ENCODE data around the gene TAF1B. TPM values are rescaled to one million over a fixed set of nuclear protein-coding genes. Genes with fewer than 3 reads are reported as not detected.

The TAF1B gene
- total RNA-seq, 1 donor from 2014 or later = 31.2 TPM

GRCh38 chr2:9982891-9983290, 139.6 kb downstream of the TAF1B start:
- no peak for DNase-seq (ENCODE audit: low spot score)

GRCh38 chr2:9983401-9984216, 140.3 kb downstream of the TAF1B start:
- DNase-seq (ENCODE audit: low spot score) = no peak

Other genes with a start within 250 kb of the TAF1B start
- 183 TPM for gene YWHAQ, start 212.5 kb upstream of the TAF1B start, total RNA-seq
- 18.0 TPM for gene GRHL1, start 108.2 kb downstream of the TAF1B start, total RNA-seq
- 66.7 TPM for gene KLF11, start 200.1 kb downstream of the TAF1B start, total RNA-seq
- gene CYS1, start 236.9 kb downstream of the TAF1B start, total RNA-seq = 0.80 TPM

All from mesenteric fat pad (tissue), 1 donor.